ENCODE data around the gene SHROOM3. TPM values are rescaled to one million over a fixed set of nuclear protein-coding genes. Genes with fewer than 3 reads are reported as not detected.

The SHROOM3 gene
- total RNA-seq, 1 donor from 2014 or later, result 54.9 TPM

- H3K27me3 Mint-ChIP-seq, result no peaks in the 10 kb centered on the region
- H3K36me3 Mint-ChIP-seq (ENCODE audit: insufficient read depth), result no peaks in the 10 kb centered on the region
- TF ChIP-seq CTCF (IDR thresholded peaks at IDR 0.05; ENCODE audit: unreplicated experiment), result no peak
- H3K9me3 Mint-ChIP-seq (ENCODE audit: low read depth), result no peaks in the 10 kb centered on the region
- H3K4me3 Mint-ChIP-seq (ENCODE audit: low read depth), result no peak overlapping the region
- peaks cover 34% of the 10 kb centered on the region for H3K4me1 Mint-ChIP-seq (ENCODE audit: low read depth)
- H3K27ac Mint-ChIP-seq, result no peak overlapping the region
- DNase-seq (ENCODE audit: low spot score, unreplicated experiment), result no peak
These were observed 110.3 kb downstream of the SHROOM3 start for GRCh38 chr4:76545226-76545884.

- H3K9me3 Mint-ChIP-seq (ENCODE audit: low read depth), result no peaks in the 10 kb centered on the region
- no peak overlapping the region for H3K4me3 Mint-ChIP-seq (ENCODE audit: low read depth)
- DNase-seq (ENCODE audit: low spot score, unreplicated experiment), result no peak
- TF ChIP-seq CTCF (IDR thresholded peaks at IDR 0.05; ENCODE audit: unreplicated experiment), result no peak
- H3K4me1 Mint-ChIP-seq (ENCODE audit: low read depth), result peaks cover 35% of the 10 kb centered on the region
- H3K27ac Mint-ChIP-seq, result no peak overlapping the region
- no peaks in the 10 kb centered on the region for H3K36me3 Mint-ChIP-seq (ENCODE audit: insufficient read depth)
- H3K27me3 Mint-ChIP-seq, result no peaks in the 10 kb centered on the region
These were observed 111.3 kb downstream of the SHROOM3 start for GRCh38 chr4:76546327-76546726.

- Mint-ChIP-seq H3K9me3 (ENCODE audit: low read depth) (no peaks in the 10 kb centered on the region), H3K27ac (peak overlapping the region; percentile 84), H3K36me3 (ENCODE audit: insufficient read depth) (no peaks in the 10 kb centered on the region), H3K27me3 (no peaks in the 10 kb centered on the region), H3K4me1 (ENCODE audit: low read depth) (peaks cover 35% of the 10 kb centered on the region), H3K4me3 (ENCODE audit: low read depth) (no peak overlapping the region)
- TF ChIP-seq CTCF (IDR thresholded peaks at IDR 0.05; ENCODE audit: unreplicated experiment), result no peak
- no peak for DNase-seq (ENCODE audit: low spot score, unreplicated experiment)
These were observed 112.0 kb downstream of the SHROOM3 start for GRCh38 chr4:76546759-76547742.

- peak overlapping the region; percentile 84 for H3K27ac Mint-ChIP-seq
- no peak for DNase-seq (ENCODE audit: low spot score, unreplicated experiment)
- TF ChIP-seq CTCF (IDR thresholded peaks at IDR 0.05; ENCODE audit: unreplicated experiment), result no peak
- H3K9me3 Mint-ChIP-seq (ENCODE audit: low read depth), result no peaks in the 10 kb centered on the region
- no peaks in the 10 kb centered on the region for H3K36me3 Mint-ChIP-seq (ENCODE audit: insufficient read depth)
- H3K4me1 Mint-ChIP-seq (ENCODE audit: low read depth), result peaks cover 35% of the 10 kb centered on the region
- no peaks in the 10 kb centered on the region for H3K27me3 Mint-ChIP-seq
- H3K4me3 Mint-ChIP-seq (ENCODE audit: low read depth), result no peak overlapping the region
These were observed 113.7 kb downstream of the SHROOM3 start for GRCh38 chr4:76548704-76549103.

- TF ChIP-seq CTCF (IDR thresholded peaks at IDR 0.05; ENCODE audit: unreplicated experiment), result no peak
These were observed 114.7 kb downstream of the SHROOM3 start for GRCh38 chr4:76549765-76550164.

More at GRCh38 chr4:76549765-76550164, 114.7 kb downstream of the SHROOM3 start:
- H3K4me3 Mint-ChIP-seq (ENCODE audit: low read depth), result no peak overlapping the region
- H3K27ac Mint-ChIP-seq, result peak overlapping the region; percentile 24
- no peaks in the 10 kb centered on the region for H3K27me3 Mint-ChIP-seq
- H3K4me1 Mint-ChIP-seq (ENCODE audit: low read depth), result peaks cover 35% of the 10 kb centered on the region
- DNase-seq (ENCODE audit: low spot score, unreplicated experiment), result no peak
- H3K9me3 Mint-ChIP-seq (ENCODE audit: low read depth), result no peaks in the 10 kb centered on the region
- no peaks in the 10 kb centered on the region for H3K36me3 Mint-ChIP-seq (ENCODE audit: insufficient read depth)

Measured in progenitor cell of endocrine pancreas (in vitro differentiated cells).